ENCODE data around the gene OXCT2. TPM values are rescaled to one million over a fixed set of nuclear protein-coding genes. Genes with fewer than 3 reads are reported as not detected.

Gene OXCT2
- total and polyA plus RNA-seq, 2 of the 13 experiments (the other 11 are each of a cell fraction or from before 2014, with no cell fraction given), result 0.21 to 0.33 TPM

GRCh38 chr1:39788426-39788757, 17.2 kb upstream of the OXCT2 start:
- Histone ChIP-seq H3K27ac (ENCODE audit: extremely low read length, insufficient read depth, low read length) (no peak overlapping the region), H3K4me1 (ENCODE audit: insufficient read depth, low read length) (peaks cover 7% of the 10 kb centered on the region), H3K9ac (ENCODE audit: insufficient read depth, low read depth, low read length) (no peak overlapping the region), H3K36me3 (replicated peaks in 1 of 2; ENCODE audit: control insufficient read depth in 1 of 2, insufficient read depth in 2 of 2, low read length in 2 of 2) (no peaks in the 10 kb centered on the region), H4K20me1 (ENCODE audit: insufficient read depth, low read length) (no peaks in the 10 kb centered on the region), H3K79me2 (ENCODE audit: insufficient read depth, low read length) (no peaks in the 10 kb centered on the region), H3K9me3 (ENCODE audit: low read length) (no peaks in the 10 kb centered on the region), H3K4me3 (replicated peaks in 1 of 3; ENCODE audit: insufficient read depth in 1 of 3, low read depth in 2 of 3, low read length in 3 of 3) (peak overlapping the region in 2 of 3 experiments; percentile 54 to 58; a peak in 3 of 6 replicates), H2AFZ (ENCODE audit: low read length) (no peak overlapping the region), H3K4me2 (ENCODE audit: low read depth, low read length) (peak overlapping the region; percentile 57; the same call in 1 of the 2 replicates), H3K27me3 (ENCODE audit: control insufficient read depth in 1 of 2, insufficient read depth in 2 of 2, low read length in 2 of 2) (peaks cover 0 to 15% of the 10 kb centered on the region in 2 experiments; a peak in 3 of 5 replicates)
- ATAC-seq (no peak), FAIRE-seq (no peak), DNase-seq (ENCODE audit: low spot score) (no peak)
- no TSS peak for BruUV-seq (replicated peaks)
- POLR2A ChIA-PET, result interaction anchor here (0.6 to 1.1 kb wide), 2 partner anchors 50 to 706 kb away, joined by 3 to 4 read pairs; partner anchors contain the start of gene PPIE
- in situ Hi-C loops (cut with HindIII; ENCODE audit: extremely low pct_ligation_motif_present, low pct_unique_long_range_greater_than_20kb), result no loop called here
- CTCF ChIA-PET (ENCODE audit: low intra/inter-chr PET ratio, low total read pairs), result no interaction called here
- intact Hi-C loops (cut with micrococcal nuclease; ENCODE audit: unreplicated experiment), result no loop called here
- TF ChIP-seq ZNF44 (CRISPR knock-in tag; IDR thresholded peaks at IDR 0.05) (no peak), ZNF160 (CRISPR knock-in tag; IDR thresholded peaks at IDR 0.05) (no peak), MBNL3 (CRISPR knock-in tag; conservative IDR thresholded peaks at IDR 0.05) (no peak), USF2 (IDR thresholded peaks at IDR 0.05; ENCODE audit: low read depth, low read length) (no peak), USF2 (CRISPR knock-in tag; IDR thresholded peaks at IDR 0.05; ENCODE audit: borderline replicate concordance) (no peak), CHD4 (IDR thresholded peaks at IDR 0.05; ENCODE audit: borderline replicate concordance, low read length) (no peak), ZXDC (CRISPR knock-in tag; IDR thresholded peaks at IDR 0.05) (no peak), ZFY (CRISPR knock-in tag; IDR thresholded peaks at IDR 0.05) (no peak), ZBTB2 (CRISPR knock-in tag; IDR thresholded peaks at IDR 0.05; ENCODE audit: low read depth) (no peak), BCL6 (CRISPR knock-in tag; IDR thresholded peaks at IDR 0.05) (no peak), TRAFD1 (CRISPR knock-in tag; IDR thresholded peaks at IDR 0.05; ENCODE audit: borderline replicate concordance) (no peak), GRHL1 (CRISPR knock-in tag; conservative IDR thresholded peaks at IDR 0.05) (no peak)
- 96% methylated on average over 13 of the region's 51 CpGs for WGBS (ENCODE audit: low lambda C conversion rate)
